K562 (cell line): ENCODE measurements around the gene PCBP3. TPM values are rescaled to one million over a fixed set of nuclear protein-coding genes. Genes with fewer than 3 reads are reported as not detected.

Experiments
- ATAC-seq: fragments of 200-7000 bp; cut with Tn5 transposase; 3 replicates; pipeline ENCODE4 v1.9.1; 2020; ENCODE audit warnings: moderate library complexity
- BruUV-seq: library from RNA; stranded (reverse); fragments of 400-500 nt; replicated peaks from 2 replicates; lab custom pipeline; 2021; lab: Mats Ljungman, UMichigan
- CTCF ChIA-PET: fragments of 300-600 bp; formaldehyde crosslinking; extraction: SDS; loops from one replicate; lab custom pipeline; 2021; ENCODE audit warnings: low intra/inter-chr PET ratio; lab: Yijun Ruan, JAX
- POLR2A ChIA-PET: fragments of 300-600, 350-650 bp; sonication (Branson Sonifier 250); formaldehyde crosslinking; extraction: SDS; loops from one replicate; lab custom pipeline; 2021; ENCODE audit warnings: antibody characterized with exemption, inconsistent platforms; lab: Yijun Ruan, JAX
- DNase-seq, 4 experiments: peaks; one replicate each; pipeline versions ENCODE4 v3.0.0 to v3.0.0-alpha.2; 2011 to 2018; ENCODE audit warnings: low spot score in 3 of 4, mixed read lengths in 3 of 4; ENCODE audit errors: extremely low read depth in 1 of 4
- FAIRE-seq: peaks from 2 replicates; lab custom pipeline; 2011; peaks lifted over from hg19 to GRCh38; lab: Jason Lieb, UNC
- H2AFZ ChIP-seq: 2 replicates; pipeline ENCODE4 v1.6.0; 2011; ENCODE audit warnings: low read depth, low read length, control low read depth, inconsistent platforms
- H3K27ac ChIP-seq: fragments of 200-600 bp; 3 replicates; pipeline ENCODE4 v1.8.0; 2011; ENCODE audit warnings: low read depth, mild to moderate bottlenecking, control low read depth, inconsistent platforms, low read length, moderate library complexity, mixed read lengths; ENCODE audit errors: extremely low read depth
- H3K27me3 ChIP-seq, 2 experiments: fragments of 300-600 bp in 1 of 2; 2 replicates in 1 of 2; 3 replicates in 1 of 2; pipeline versions ENCODE4 v1.6.0 to v1.8.0; 2011; ENCODE audit warnings: inconsistent platforms in 2 of 2, low read length in 2 of 2, mild to moderate bottlenecking in 1 of 2, mixed read lengths in 1 of 2, moderate library complexity in 1 of 2; ENCODE audit not compliant: control insufficient read depth in 2 of 2, insufficient read depth in 2 of 2
- H3K36me3 ChIP-seq: fragments of 300-600 bp; 3 replicates; pipeline ENCODE4 v1.8.0; 2011; ENCODE audit warnings: mild to moderate bottlenecking, low read length, inconsistent platforms; ENCODE audit not compliant: control insufficient read depth, insufficient read depth
- H3K4me1 ChIP-seq, 2 experiments: fragments of 200-600 bp in 1 of 2; replicated peaks in 1 of 2; 2 replicates in 1 of 2; 3 replicates in 1 of 2; pipeline versions ENCODE4 v1.5.1 to v1.8.0; 2011; ENCODE audit warnings: inconsistent platforms in 2 of 2, low read length in 2 of 2, mild to moderate bottlenecking in 1 of 2, mixed read lengths in 1 of 2, moderate library complexity in 1 of 2; ENCODE audit not compliant: control insufficient read depth in 2 of 2, insufficient read depth in 2 of 2
- H3K4me2 ChIP-seq: 2 replicates; pipeline ENCODE4 v1.6.1; 2011; ENCODE audit warnings: low read length, control low read depth, inconsistent platforms, mixed read lengths; ENCODE audit not compliant: insufficient read depth
- H3K4me3 ChIP-seq: fragments of 200-600 bp; sonication (generic), shearing (Covaris generic); 2 replicates; pipeline ENCODE4 v1.5.1; 2016; ENCODE audit warnings: control low read depth, inconsistent platforms
- H3K79me2 ChIP-seq: fragments of 200-600 bp; 3 replicates; pipeline ENCODE4 v1.8.0; 2011; ENCODE audit warnings: low read length, inconsistent platforms; ENCODE audit not compliant: control insufficient read depth, insufficient read depth
- H3K9ac ChIP-seq, 2 experiments: 2 replicates each; pipeline versions ENCODE4 v1.6.0 to v1.6.1; 2011; ENCODE audit warnings: low read depth in 2 of 2, low read length in 2 of 2, control low read depth in 1 of 2, inconsistent platforms in 1 of 2, mild to moderate bottlenecking in 1 of 2, mixed read lengths in 1 of 2; ENCODE audit not compliant: insufficient read depth in 1 of 2
- H3K9me1 ChIP-seq: one replicate; pipeline ENCODE4 v1.6.0; 2011; ENCODE audit warnings: inconsistent platforms, mild to moderate bottlenecking, low read length, moderate library complexity; ENCODE audit not compliant: control insufficient read depth, insufficient read depth
- H3K9me3 ChIP-seq: replicated peaks from 2 replicates; pipeline ENCODE4 v1.5.1; 2011; ENCODE audit warnings: low read depth, low read length, inconsistent platforms; ENCODE audit not compliant: control insufficient read depth, insufficient read depth
- H4K20me1 ChIP-seq: replicated peaks from 2 replicates; pipeline ENCODE4 v1.6.1; 2011; ENCODE audit warnings: low read length, inconsistent platforms, mixed read lengths; ENCODE audit not compliant: control insufficient read depth, insufficient read depth
- BCL6 ChIP-seq: fragments of 250-450 bp; sonication (Bioruptor Pico); IDR thresholded peaks from 2 replicates; pipeline ENCODE4 v1.4.0; 2020
- CC2D1A ChIP-seq: fragments of 450-650 bp; IDR thresholded peaks from 2 replicates; pipeline ENCODE4 v1.6.1; 2017; ENCODE audit warnings: mild to moderate bottlenecking
- HNRNPUL1 ChIP-seq: fragments of 200-400 bp; formaldehyde crosslinking; IDR thresholded peaks from 2 replicates; pipeline ENCODE4 v1.6.1; 2017; ENCODE audit warnings: low read length
- POLR2AphosphoS2 ChIP-seq: IDR thresholded peaks from 2 replicates; pipeline ENCODE4 v1.6.1; 2012; ENCODE audit warnings: low read length, improper control_type of control experiment
- RBM22 ChIP-seq: fragments of 200-400 bp; formaldehyde crosslinking; IDR thresholded peaks from 2 replicates; pipeline ENCODE4 v1.6.1; 2018; ENCODE audit warnings: low read length, low read depth; ENCODE audit not compliant: poor library complexity, severe bottlenecking
- TEAD4 ChIP-seq, 2 experiments: sonication (generic) in 1 of 2; formaldehyde crosslinking in 1 of 2; IDR thresholded peaks; 2 replicates each; pipeline versions ENCODE4 v1.6.1 to v1.8.0; 2012 to 2022; ENCODE audit warnings: borderline replicate concordance in 1 of 2, inconsistent platforms in 1 of 2, low read length in 1 of 2, mild to moderate bottlenecking in 1 of 2, missing genetic modification reagents in 1 of 2
- WGBS: fragments of 100-300 bp; shearing (Covaris generic); methylation state at CpG from one replicate; pipeline ENCODE4 v1.1.6; 2016; ENCODE audit warnings: low coverage, mixed read lengths; ENCODE audit not compliant: insufficient coverage; ENCODE audit errors: missing lambda C conversion rate; 5-methylcytosine and 5-hydroxymethylcytosine counted together
- in situ Hi-C: fragments of 300-500 bp; cut with MboI; formaldehyde crosslinking; loops from 4 replicates; pipeline ENCODE4 v1.15.0; 2018; ENCODE audit warnings: inconsistent platforms, mixed read lengths
- intact Hi-C: fragments of 100-400 bp; cut with micrococcal nuclease; formaldehyde crosslinking; loops from 2 replicates; pipeline ENCODE4 v1.14.2; 2022
- polyA plus RNA-seq, 8 experiments: library from polyadenylated mRNA; depleted of rRNA in 4 of 8; stranded (reverse) in 5 of 8; unstranded in 3 of 8; fragments of >200 nt; fragmentation: Nextera tagmentation in 2 of 8; fragmentation: Illumina TruSeq in 1 of 8; extraction: Ambion mirVana in 2 of 8; extraction: Trizol in 1 of 8; gene quantifications; 2 replicates each; pipeline versions ENCODE4 v1.2.1 to v1.2.3, GENCODE V29; 2011 to 2014; ENCODE audit warnings: inconsistent platforms in 1 of 8, missing spikeins in 1 of 8
- total RNA-seq, 7 experiments: library from RNA; depleted of rRNA in 6 of 7; stranded (reverse); fragments of >200 nt in 6 of 7; fragmentation: Illumina TruSeq in 2 of 7; extraction: Trizol in 2 of 7; gene quantifications; 2 replicates each; pipeline versions ENCODE4 v1.2.1 to v1.2.3, GENCODE V29; 2011 to 2021; ENCODE audit warnings: low replicate concordance in 1 of 7
- TF ChIP-seq, protein P1 (sequence below): fragments of 450-650 bp; IDR thresholded peaks from 2 replicates; pipeline ENCODE4 v1.6.1; 2016; ENCODE audit warnings: mild to moderate bottlenecking, moderate library complexity
- TF ChIP-seq, protein P2 (sequence below): fragments of 450-650 bp; IDR thresholded peaks from 2 replicates; pipeline ENCODE4 v1.6.1; 2017; ENCODE audit warnings: mild to moderate bottlenecking, moderate library complexity
- TF ChIP-seq, protein P3 (sequence below): fragments of 450-650 bp; IDR thresholded peaks from 2 replicates; pipeline ENCODE4 v1.6.1; 2016; ENCODE audit warnings: missing biosample characterization, missing genetic modification characterization

PCBP3 gene
- total and polyA plus RNA-seq, 9 of the 15 experiments (the other 6 are each of a cell fraction or from before 2014, with no cell fraction given): 0.18 TPM; not detected in 8

DNA sequence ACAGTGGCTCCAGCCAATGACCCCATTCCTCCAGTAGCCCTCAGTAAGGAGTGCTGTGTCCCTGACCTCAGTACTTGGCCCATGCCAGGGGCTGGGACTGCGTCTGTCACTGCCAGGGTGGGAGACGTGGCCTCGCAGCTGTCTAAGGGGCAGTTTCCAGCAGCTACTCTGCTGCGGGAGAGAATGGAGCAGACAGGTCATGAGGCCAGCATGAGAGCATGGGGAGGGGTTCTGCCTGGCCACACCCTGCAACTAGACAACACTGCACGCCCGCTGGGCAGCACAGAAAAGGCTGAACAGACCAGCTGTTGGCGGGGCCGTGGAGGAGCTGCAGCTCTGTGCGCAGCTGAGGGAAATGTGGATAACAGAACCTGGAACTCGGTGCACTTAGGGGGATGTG lies 246.4 kb downstream of the PCBP3 start:
- no peak overlapping the region for H2AFZ ChIP-seq
- H3K9ac ChIP-seq: no peak overlapping the region
- no peaks in the 10 kb centered on the region for H3K9me1 ChIP-seq
- no peak overlapping the region for H3K4me2 ChIP-seq
- peaks cover 36 to 68% of the 10 kb centered on the region in 2 experiments for H3K27me3 ChIP-seq
- BruUV-seq: no TSS peak
- ChIA-PET POLR2A (interaction anchor here (0.6 to 1.0 kb wide), 2 partner anchors 10 to 353 kb away, joined by 3 to 5 read pairs; no protein-coding TSS in a partner anchor), CTCF (no interaction called here)
- no peak for ATAC-seq
- 5% methylated on average over 10 of the region's 10 CpGs for WGBS
- DNase-seq: no peak
- H3K4me1 ChIP-seq: peaks cover 0 to 11% of the 10 kb centered on the region in 2 experiments; a peak in 2 of 5 replicates
- intact Hi-C loops (no loop called here), in situ Hi-C loops (no loop called here)
- H3K9me3 ChIP-seq: no peaks in the 10 kb centered on the region
- no peaks in the 10 kb centered on the region for H3K36me3 ChIP-seq
- no peak for FAIRE-seq
- no peaks in the 10 kb centered on the region for H3K79me2 ChIP-seq
- H3K27ac ChIP-seq: no peak overlapping the region
- H3K4me3 ChIP-seq: no peak overlapping the region
- 0 out of 2 replicates have a peak, but pooled peaks cover 17% of the 10 kb centered on the region for H4K20me1 ChIP-seq
- TF ChIP-seq, protein P1, sequence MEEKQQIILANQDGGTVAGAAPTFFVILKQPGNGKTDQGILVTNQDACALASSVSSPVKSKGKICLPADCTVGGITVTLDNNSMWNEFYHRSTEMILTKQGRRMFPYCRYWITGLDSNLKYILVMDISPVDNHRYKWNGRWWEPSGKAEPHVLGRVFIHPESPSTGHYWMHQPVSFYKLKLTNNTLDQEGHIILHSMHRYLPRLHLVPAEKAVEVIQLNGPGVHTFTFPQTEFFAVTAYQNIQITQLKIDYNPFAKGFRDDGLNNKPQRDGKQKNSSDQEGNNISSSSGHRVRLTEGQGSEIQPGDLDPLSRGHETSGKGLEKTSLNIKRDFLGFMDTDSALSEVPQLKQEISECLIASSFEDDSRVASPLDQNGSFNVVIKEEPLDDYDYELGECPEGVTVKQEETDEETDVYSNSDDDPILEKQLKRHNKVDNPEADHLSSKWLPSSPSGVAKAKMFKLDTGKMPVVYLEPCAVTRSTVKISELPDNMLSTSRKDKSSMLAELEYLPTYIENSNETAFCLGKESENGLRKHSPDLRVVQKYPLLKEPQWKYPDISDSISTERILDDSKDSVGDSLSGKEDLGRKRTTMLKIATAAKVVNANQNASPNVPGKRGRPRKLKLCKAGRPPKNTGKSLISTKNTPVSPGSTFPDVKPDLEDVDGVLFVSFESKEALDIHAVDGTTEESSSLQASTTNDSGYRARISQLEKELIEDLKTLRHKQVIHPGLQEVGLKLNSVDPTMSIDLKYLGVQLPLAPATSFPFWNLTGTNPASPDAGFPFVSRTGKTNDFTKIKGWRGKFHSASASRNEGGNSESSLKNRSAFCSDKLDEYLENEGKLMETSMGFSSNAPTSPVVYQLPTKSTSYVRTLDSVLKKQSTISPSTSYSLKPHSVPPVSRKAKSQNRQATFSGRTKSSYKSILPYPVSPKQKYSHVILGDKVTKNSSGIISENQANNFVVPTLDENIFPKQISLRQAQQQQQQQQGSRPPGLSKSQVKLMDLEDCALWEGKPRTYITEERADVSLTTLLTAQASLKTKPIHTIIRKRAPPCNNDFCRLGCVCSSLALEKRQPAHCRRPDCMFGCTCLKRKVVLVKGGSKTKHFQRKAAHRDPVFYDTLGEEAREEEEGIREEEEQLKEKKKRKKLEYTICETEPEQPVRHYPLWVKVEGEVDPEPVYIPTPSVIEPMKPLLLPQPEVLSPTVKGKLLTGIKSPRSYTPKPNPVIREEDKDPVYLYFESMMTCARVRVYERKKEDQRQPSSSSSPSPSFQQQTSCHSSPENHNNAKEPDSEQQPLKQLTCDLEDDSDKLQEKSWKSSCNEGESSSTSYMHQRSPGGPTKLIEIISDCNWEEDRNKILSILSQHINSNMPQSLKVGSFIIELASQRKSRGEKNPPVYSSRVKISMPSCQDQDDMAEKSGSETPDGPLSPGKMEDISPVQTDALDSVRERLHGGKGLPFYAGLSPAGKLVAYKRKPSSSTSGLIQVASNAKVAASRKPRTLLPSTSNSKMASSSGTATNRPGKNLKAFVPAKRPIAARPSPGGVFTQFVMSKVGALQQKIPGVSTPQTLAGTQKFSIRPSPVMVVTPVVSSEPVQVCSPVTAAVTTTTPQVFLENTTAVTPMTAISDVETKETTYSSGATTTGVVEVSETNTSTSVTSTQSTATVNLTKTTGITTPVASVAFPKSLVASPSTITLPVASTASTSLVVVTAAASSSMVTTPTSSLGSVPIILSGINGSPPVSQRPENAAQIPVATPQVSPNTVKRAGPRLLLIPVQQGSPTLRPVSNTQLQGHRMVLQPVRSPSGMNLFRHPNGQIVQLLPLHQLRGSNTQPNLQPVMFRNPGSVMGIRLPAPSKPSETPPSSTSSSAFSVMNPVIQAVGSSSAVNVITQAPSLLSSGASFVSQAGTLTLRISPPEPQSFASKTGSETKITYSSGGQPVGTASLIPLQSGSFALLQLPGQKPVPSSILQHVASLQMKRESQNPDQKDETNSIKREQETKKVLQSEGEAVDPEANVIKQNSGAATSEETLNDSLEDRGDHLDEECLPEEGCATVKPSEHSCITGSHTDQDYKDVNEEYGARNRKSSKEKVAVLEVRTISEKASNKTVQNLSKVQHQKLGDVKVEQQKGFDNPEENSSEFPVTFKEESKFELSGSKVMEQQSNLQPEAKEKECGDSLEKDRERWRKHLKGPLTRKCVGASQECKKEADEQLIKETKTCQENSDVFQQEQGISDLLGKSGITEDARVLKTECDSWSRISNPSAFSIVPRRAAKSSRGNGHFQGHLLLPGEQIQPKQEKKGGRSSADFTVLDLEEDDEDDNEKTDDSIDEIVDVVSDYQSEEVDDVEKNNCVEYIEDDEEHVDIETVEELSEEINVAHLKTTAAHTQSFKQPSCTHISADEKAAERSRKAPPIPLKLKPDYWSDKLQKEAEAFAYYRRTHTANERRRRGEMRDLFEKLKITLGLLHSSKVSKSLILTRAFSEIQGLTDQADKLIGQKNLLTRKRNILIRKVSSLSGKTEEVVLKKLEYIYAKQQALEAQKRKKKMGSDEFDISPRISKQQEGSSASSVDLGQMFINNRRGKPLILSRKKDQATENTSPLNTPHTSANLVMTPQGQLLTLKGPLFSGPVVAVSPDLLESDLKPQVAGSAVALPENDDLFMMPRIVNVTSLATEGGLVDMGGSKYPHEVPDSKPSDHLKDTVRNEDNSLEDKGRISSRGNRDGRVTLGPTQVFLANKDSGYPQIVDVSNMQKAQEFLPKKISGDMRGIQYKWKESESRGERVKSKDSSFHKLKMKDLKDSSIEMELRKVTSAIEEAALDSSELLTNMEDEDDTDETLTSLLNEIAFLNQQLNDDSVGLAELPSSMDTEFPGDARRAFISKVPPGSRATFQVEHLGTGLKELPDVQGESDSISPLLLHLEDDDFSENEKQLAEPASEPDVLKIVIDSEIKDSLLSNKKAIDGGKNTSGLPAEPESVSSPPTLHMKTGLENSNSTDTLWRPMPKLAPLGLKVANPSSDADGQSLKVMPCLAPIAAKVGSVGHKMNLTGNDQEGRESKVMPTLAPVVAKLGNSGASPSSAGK: no peak
- TF ChIP-seq TEAD4 (IDR thresholded peaks at IDR 0.05; ENCODE audit: low read length): no peak
- TF ChIP-seq TEAD4 (CRISPR knock-in tag; IDR thresholded peaks at IDR 0.05; ENCODE audit: borderline replicate concordance): no peak
- TF ChIP-seq BCL6 (CRISPR knock-in tag): no peak
- TF ChIP-seq, protein P2, sequence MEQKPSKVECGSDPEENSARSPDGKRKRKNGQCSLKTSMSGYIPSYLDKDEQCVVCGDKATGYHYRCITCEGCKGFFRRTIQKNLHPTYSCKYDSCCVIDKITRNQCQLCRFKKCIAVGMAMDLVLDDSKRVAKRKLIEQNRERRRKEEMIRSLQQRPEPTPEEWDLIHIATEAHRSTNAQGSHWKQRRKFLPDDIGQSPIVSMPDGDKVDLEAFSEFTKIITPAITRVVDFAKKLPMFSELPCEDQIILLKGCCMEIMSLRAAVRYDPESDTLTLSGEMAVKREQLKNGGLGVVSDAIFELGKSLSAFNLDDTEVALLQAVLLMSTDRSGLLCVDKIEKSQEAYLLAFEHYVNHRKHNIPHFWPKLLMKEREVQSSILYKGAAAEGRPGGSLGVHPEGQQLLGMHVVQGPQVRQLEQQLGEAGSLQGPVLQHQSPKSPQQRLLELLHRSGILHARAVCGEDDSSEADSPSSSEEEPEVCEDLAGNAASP: no peak
- TF ChIP-seq, protein P3, sequence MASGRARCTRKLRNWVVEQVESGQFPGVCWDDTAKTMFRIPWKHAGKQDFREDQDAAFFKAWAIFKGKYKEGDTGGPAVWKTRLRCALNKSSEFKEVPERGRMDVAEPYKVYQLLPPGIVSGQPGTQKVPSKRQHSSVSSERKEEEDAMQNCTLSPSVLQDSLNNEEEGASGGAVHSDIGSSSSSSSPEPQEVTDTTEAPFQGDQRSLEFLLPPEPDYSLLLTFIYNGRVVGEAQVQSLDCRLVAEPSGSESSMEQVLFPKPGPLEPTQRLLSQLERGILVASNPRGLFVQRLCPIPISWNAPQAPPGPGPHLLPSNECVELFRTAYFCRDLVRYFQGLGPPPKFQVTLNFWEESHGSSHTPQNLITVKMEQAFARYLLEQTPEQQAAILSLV (tag): no peak
- no peak for TF ChIP-seq CC2D1A
- TF ChIP-seq POLR2AphosphoS2: no peak
- TF ChIP-seq HNRNPUL1: no peak
- no peak for TF ChIP-seq RBM22
